Epithelial cell of proximal tubule (primary cell): Measurements from ENCODE around the gene AOC1. TPM values are rescaled to one million over a fixed set of nuclear protein-coding genes. Genes with fewer than 3 reads are reported as not detected.

Experiments used
- DNase-seq: peaks from one replicate; pipeline ENCODE4 v3.0.0-alpha.2; 2011; ENCODE audit warnings: low read depth
- H3K4me3 ChIP-seq: 2 replicates; pipeline ENCODE4 v1.5.1; 2011; ENCODE audit warnings: low read depth, mild to moderate bottlenecking, low read length
- CTCF ChIP-seq: conservative IDR thresholded peaks from 2 replicates; pipeline ENCODE4 v1.5.1; 2012; ENCODE audit warnings: low read depth, mild to moderate bottlenecking, low read length
- total RNA-seq: library from RNA; depleted of rRNA; stranded (reverse); fragments of >200 nt; gene quantifications from 2 replicates; pipeline ENCODE4 v1.2.3, GENCODE V29; 2015

AOC1 gene
- total RNA-seq, 1 donor from 2014 or later = 2.8 TPM

GRCh38 chr7:150824379-150825177, 27.7 kb upstream of the AOC1 start:
- TF ChIP-seq CTCF = no peak
- no peak for DNase-seq

GRCh38 chr7:150826061-150826849, 26.1 kb upstream of the AOC1 start:
- DNase-seq = no peak
- H3K4me3 ChIP-seq = no peak overlapping the region
- TF ChIP-seq CTCF = no peak

More at GRCh38 chr7:150824379-150825177, 27.7 kb upstream of the AOC1 start:
- no peak overlapping the region for H3K4me3 ChIP-seq

GRCh38 chr7:150828384-150828783, 23.9 kb upstream of the AOC1 start:
- H3K4me3 ChIP-seq = no peak overlapping the region
- TF ChIP-seq CTCF = no peak
- no peak for DNase-seq

GRCh38 chr7:150829426-150829825, 22.9 kb upstream of the AOC1 start:
- H3K4me3 ChIP-seq = no peak overlapping the region
- DNase-seq = no peak
- TF ChIP-seq CTCF = no peak

- DNase-seq = no peak
- no peak for TF ChIP-seq CTCF
- no peak overlapping the region for H3K4me3 ChIP-seq
These were observed 21.4 kb upstream of the AOC1 start for GRCh38 chr7:150830937-150831336.

- no peak for TF ChIP-seq CTCF
- H3K4me3 ChIP-seq = no peak overlapping the region
- DNase-seq = no peak
These were observed 20.5 kb upstream of the AOC1 start for GRCh38 chr7:150831851-150832250.
